Naive thymus-derived CD4-positive, alpha-beta T cell (primary cell): Measurements from ENCODE around the gene PRRG1. TPM values are rescaled to one million over a fixed set of nuclear protein-coding genes. Genes with fewer than 3 reads are reported as not detected.
"Not testable (repeated sequence)": the region's sequence is repeated elsewhere in the genome, so short reads cannot be mapped to it uniquely, and the experiment has no call there.

Experiments
- ATAC-seq: fragments of 150-1000 bp; cut with Tn5 transposase; 2 replicates; pipeline ENCODE4 v1.10.0; 2021; ENCODE audit warnings: mild to moderate bottlenecking, moderate library complexity
- CTCF ChIA-PET: fragments of 350-600 bp; sonication (Branson Sonifier 250); formaldehyde crosslinking; loops from one replicate; lab custom pipeline; 2021; ENCODE audit warnings: antibody characterized with exemption; lab: Charles Lee
- POLR2A ChIA-PET: fragments of 350-600 bp; sonication (Branson Sonifier 250); formaldehyde crosslinking; loops from one replicate; lab custom pipeline; 2021; ENCODE audit warnings: antibody characterized with exemption, inconsistent platforms; lab: Charles Lee
- DNase-seq, 9 donors: peaks; one replicate each; pipeline versions ENCODE4 v3.0.0 to v3.0.0-alpha.2; 2020 to 2022; ENCODE audit warnings: mixed read lengths in 1 of 9
- H3K27ac ChIP-seq: one replicate; pipeline ENCODE4 v1.7.0; 2013; ENCODE audit warnings: mild to moderate bottlenecking, low read depth, low read length, moderate library complexity
- H3K27me3 ChIP-seq, 2 donors: one replicate each; pipeline ENCODE4 v1.7.0; 2013; ENCODE audit warnings: low read length in 2 of 2, mild to moderate bottlenecking in 2 of 2, moderate library complexity in 2 of 2; ENCODE audit not compliant: control insufficient read depth in 2 of 2, insufficient read depth in 2 of 2
- H3K36me3 ChIP-seq, 3 experiments: 1 replicate in 2 of 3; 2 replicates in 1 of 3; pipeline ENCODE4 v1.7.0; 2013; ENCODE audit warnings: low read length in 3 of 3, mild to moderate bottlenecking in 3 of 3, moderate library complexity in 1 of 3; ENCODE audit not compliant: insufficient read depth in 3 of 3, control insufficient read depth in 2 of 3
- H3K4me1 ChIP-seq, 2 donors: one replicate each; pipeline ENCODE4 v1.7.0; 2013; ENCODE audit warnings: low read length in 2 of 2, mild to moderate bottlenecking in 2 of 2, moderate library complexity in 1 of 2; ENCODE audit not compliant: control insufficient read depth in 2 of 2, insufficient read depth in 2 of 2
- H3K4me3 ChIP-seq: 2 replicates; pipeline ENCODE4 v1.7.0; 2013; ENCODE audit warnings: mild to moderate bottlenecking, low read length
- H3K9me3 ChIP-seq, 3 experiments: 1 replicate in 2 of 3; 2 replicates in 1 of 3; pipeline ENCODE4 v1.7.0; 2013; ENCODE audit warnings: low read length in 3 of 3; ENCODE audit not compliant: control insufficient read depth in 2 of 3
- H3K27ac Mint-ChIP-seq, 9 donors: one replicate each; pipeline ENCODE4 v1.8.0; 2020 to 2022; ENCODE audit warnings: mixed read lengths in 9 of 9, mild to moderate bottlenecking in 8 of 9, moderate library complexity in 5 of 9, inconsistent platforms in 2 of 9
- H3K27me3 Mint-ChIP-seq, 5 donors: one replicate each; pipeline ENCODE4 v1.8.0; 2021 to 2022; ENCODE audit warnings: mixed read lengths in 5 of 5, mild to moderate bottlenecking in 1 of 5
- H3K36me3 Mint-ChIP-seq, 5 donors: one replicate each; pipeline ENCODE4 v1.8.0; 2020 to 2022; ENCODE audit warnings: mixed read lengths in 5 of 5, mild to moderate bottlenecking in 3 of 5, inconsistent platforms in 1 of 5
- H3K4me1 Mint-ChIP-seq, 7 donors: one replicate each; pipeline ENCODE4 v1.8.0; 2020 to 2022; ENCODE audit warnings: mixed read lengths in 7 of 7, mild to moderate bottlenecking in 3 of 7, inconsistent platforms in 1 of 7
- H3K4me3 Mint-ChIP-seq, 10 donors: one replicate each; pipeline ENCODE4 v1.8.0; 2020 to 2022; ENCODE audit warnings: mild to moderate bottlenecking in 10 of 10, mixed read lengths in 10 of 10, moderate library complexity in 6 of 10, inconsistent platforms in 2 of 10
- H3K9me3 Mint-ChIP-seq, 11 donors: one replicate each; pipeline ENCODE4 v1.8.0; 2020 to 2022; ENCODE audit warnings: mixed read lengths in 11 of 11, mild to moderate bottlenecking in 4 of 11, inconsistent platforms in 1 of 11, moderate library complexity in 1 of 11
- intact Hi-C, 2 donors: fragments of 100-400 bp; cut with micrococcal nuclease; formaldehyde crosslinking; loops; one replicate each; pipeline ENCODE4 v1.15.1; 2023
- polyA plus RNA-seq, 2 donors: library from polyadenylated mRNA; unstranded; fragments of 300-500 nt; fragmentation: Illumina TruSeq; gene quantifications; one replicate each; pipeline ENCODE4 v1.2.3, GENCODE V29; 2021
- total RNA-seq, 6 experiments: library from RNA in 5 of 6; stranded (reverse) in 5 of 6; gene quantifications; 1 replicate in 5 of 6; 2 replicates in 1 of 6; pipeline ENCODE4 v1.2.3 and lab custom pipeline; 2021 to 2026

Gene PRRG1
- total RNA-seq (under 1 TPM in 1 of 5 experiments, not detected in 4; 0.17 TPM), polyA plus RNA-seq (not detected), total RNA-seq (lab: John Stamatoyannopoulos, UW) (not detected)

GRCh38 chrX:37349221-37350033, at the start of gene PRRG1:
PRRG1 (plus strand) TSS chrX:37349364; CDS start chrX:37406250, 56,886 bp downstream.
- H3K4me3 Mint-ChIP-seq, result peak within 1 kb of the TSS; percentile 27 to 75 (median 59)
- Histone ChIP-seq H3K4me3 (no peak within 1 kb of the TSS), H3K4me1 (no peaks in the 10 kb centered on the region), H3K9me3 (no peaks in the 10 kb centered on the region), H3K36me3 (no peaks in the 10 kb centered on the region), H3K27me3 (peaks cover 0 to 5% of the 10 kb centered on the region in 2 donors), H3K27ac (no peak within 1 kb of the TSS)
- CTCF ChIA-PET, result no interaction called here
- H3K4me1 Mint-ChIP-seq, result peaks cover 0 to 10% (median 5%) of the 10 kb centered on the region in 7 donors
- no peaks in the 10 kb centered on the region for H3K36me3 Mint-ChIP-seq
- peaks cover 21 to 43% (median 32%) of the 10 kb centered on the region in 5 donors for H3K27me3 Mint-ChIP-seq
- DNase-seq, result peak in 1 of 9 donors; percentile 20
- POLR2A ChIA-PET, result no interaction called here
- intact Hi-C loops, result no loop called here
- no peak for ATAC-seq
- no peak within 1 kb of the TSS for H3K27ac Mint-ChIP-seq
- H3K9me3 Mint-ChIP-seq, result peaks cover 0 to 5% (median 0%) of the 10 kb centered on the region in 11 donors

- no peak overlapping the region for H3K27ac Mint-ChIP-seq
- no peaks in the 10 kb centered on the region for H3K36me3 Mint-ChIP-seq
- DNase-seq (no peak), ATAC-seq (no peak)
- H3K4me3 ChIP-seq, result no peak overlapping the region
- intact Hi-C loops, result no loop called here
- no peaks in the 10 kb centered on the region for H3K36me3 ChIP-seq
- no peak overlapping the region for H3K4me3 Mint-ChIP-seq
- H3K4me1 Mint-ChIP-seq, result no peaks in the 10 kb centered on the region
- H3K27me3 Mint-ChIP-seq, result no peaks in the 10 kb centered on the region
- peaks cover 0 to 12% (median 6%) of the 10 kb centered on the region in 11 donors for H3K9me3 Mint-ChIP-seq
- CTCF ChIA-PET, result no interaction called here
- H3K4me1 ChIP-seq, result no peaks in the 10 kb centered on the region
- no peaks in the 10 kb centered on the region for H3K9me3 ChIP-seq
- POLR2A ChIA-PET, result no interaction called here
- H3K27ac ChIP-seq, result no peak overlapping the region
- no peaks in the 10 kb centered on the region for H3K27me3 ChIP-seq
Observed at GRCh38 chrX:37302569-37302968, 46.6 kb upstream of the PRRG1 start.

- H3K27me3 ChIP-seq, H3K36me3 Mint-ChIP-seq, ATAC-seq, H3K27me3 Mint-ChIP-seq, H3K9me3 ChIP-seq, POLR2A ChIA-PET, DNase-seq, intact Hi-C loops, H3K36me3 ChIP-seq, H3K9me3 Mint-ChIP-seq, H3K4me1 Mint-ChIP-seq, H3K4me3 Mint-ChIP-seq, H3K4me1 ChIP-seq, H3K27ac Mint-ChIP-seq, H3K27ac ChIP-seq, CTCF ChIA-PET, H3K4me3 ChIP-seq: not testable (repeated sequence)
Observed at GRCh38 chrX:37305238-37305637, 43.9 kb upstream of the PRRG1 start.

- no peak overlapping the region for H3K27ac ChIP-seq
- Mint-ChIP-seq H3K4me1 (no peaks in the 10 kb centered on the region), H3K9me3 (peaks cover 0 to 3% (median 0%) of the 10 kb centered on the region in 11 donors), H3K27ac (no peak overlapping the region), H3K36me3 (no peaks in the 10 kb centered on the region), H3K27me3 (peaks cover 0 to 11% (median 0%) of the 10 kb centered on the region in 5 donors), H3K4me3 (no peak overlapping the region)
- ChIA-PET CTCF (no interaction called here), POLR2A (no interaction called here)
- intact Hi-C loops, result no loop called here
- DNase-seq (no peak), ATAC-seq (no peak)
- no peaks in the 10 kb centered on the region for H3K36me3 ChIP-seq
- no peaks in the 10 kb centered on the region for H3K9me3 ChIP-seq
- H3K4me3 ChIP-seq, result no peak overlapping the region
- H3K27me3 ChIP-seq, result no peaks in the 10 kb centered on the region
- no peaks in the 10 kb centered on the region for H3K4me1 ChIP-seq
Observed at GRCh38 chrX:37314531-37314930, 34.6 kb upstream of the PRRG1 start.

GRCh38 chrX:37315511-37316248, 33.5 kb upstream of the PRRG1 start:
- Mint-ChIP-seq H3K27ac (no peak overlapping the region), H3K36me3 (no peaks in the 10 kb centered on the region), H3K9me3 (peaks cover 0 to 3% (median 0%) of the 10 kb centered on the region in 11 donors), H3K27me3 (peaks cover 0 to 11% (median 0%) of the 10 kb centered on the region in 5 donors), H3K4me3 (no peak overlapping the region), H3K4me1 (no peaks in the 10 kb centered on the region)
- H3K4me3 ChIP-seq, result no peak overlapping the region
- ChIA-PET POLR2A (no interaction called here), CTCF (no interaction called here)
- intact Hi-C loops, result no loop called here
- no peaks in the 10 kb centered on the region for H3K9me3 ChIP-seq
- ATAC-seq, result no peak
- no peaks in the 10 kb centered on the region for H3K4me1 ChIP-seq
- no peaks in the 10 kb centered on the region for H3K36me3 ChIP-seq
- no peak for DNase-seq
- no peaks in the 10 kb centered on the region for H3K27me3 ChIP-seq
- no peak overlapping the region for H3K27ac ChIP-seq

- intact Hi-C loops, result no loop called here
- no peaks in the 10 kb centered on the region for H3K36me3 ChIP-seq
- H3K9me3 ChIP-seq, result no peaks in the 10 kb centered on the region
- no peak overlapping the region for H3K27ac ChIP-seq
- Mint-ChIP-seq H3K9me3 (peaks cover 0 to 3% (median 0%) of the 10 kb centered on the region in 11 donors), H3K36me3 (no peaks in the 10 kb centered on the region), H3K4me3 (no peak overlapping the region), H3K27ac (no peak overlapping the region), H3K4me1 (no peaks in the 10 kb centered on the region), H3K27me3 (peaks cover 0 to 8% (median 0%) of the 10 kb centered on the region in 5 donors)
- no peak overlapping the region for H3K4me3 ChIP-seq
- DNase-seq (no peak), ATAC-seq (no peak)
- no peaks in the 10 kb centered on the region for H3K4me1 ChIP-seq
- POLR2A ChIA-PET, result no interaction called here
- CTCF ChIA-PET, result no interaction called here
- no peaks in the 10 kb centered on the region for H3K27me3 ChIP-seq
Observed at GRCh38 chrX:37320541-37321203, 28.5 kb upstream of the PRRG1 start.
